GM23248 (cell line): Measurements from ENCODE around the gene SH3D19.

Experiments
- EZH2 ChIP-seq: fragments of 200-600 bp; sonication (generic); IDR thresholded peaks from 2 replicates; pipeline ENCODE4 v1.6.1; 2018; ENCODE audit warnings: antibody characterized with exemption, mild to moderate bottlenecking; ENCODE audit not compliant: insufficient read depth, poor library complexity, severe bottlenecking
- EZH2phosphoT487 ChIP-seq: fragments of 200-600 bp; sonication (generic); IDR thresholded peaks from 2 replicates; pipeline ENCODE4 v1.6.1; 2018; ENCODE audit warnings: antibody characterized with exemption, moderate library complexity, mild to moderate bottlenecking, low read depth; ENCODE audit not compliant: insufficient read depth

DNA sequence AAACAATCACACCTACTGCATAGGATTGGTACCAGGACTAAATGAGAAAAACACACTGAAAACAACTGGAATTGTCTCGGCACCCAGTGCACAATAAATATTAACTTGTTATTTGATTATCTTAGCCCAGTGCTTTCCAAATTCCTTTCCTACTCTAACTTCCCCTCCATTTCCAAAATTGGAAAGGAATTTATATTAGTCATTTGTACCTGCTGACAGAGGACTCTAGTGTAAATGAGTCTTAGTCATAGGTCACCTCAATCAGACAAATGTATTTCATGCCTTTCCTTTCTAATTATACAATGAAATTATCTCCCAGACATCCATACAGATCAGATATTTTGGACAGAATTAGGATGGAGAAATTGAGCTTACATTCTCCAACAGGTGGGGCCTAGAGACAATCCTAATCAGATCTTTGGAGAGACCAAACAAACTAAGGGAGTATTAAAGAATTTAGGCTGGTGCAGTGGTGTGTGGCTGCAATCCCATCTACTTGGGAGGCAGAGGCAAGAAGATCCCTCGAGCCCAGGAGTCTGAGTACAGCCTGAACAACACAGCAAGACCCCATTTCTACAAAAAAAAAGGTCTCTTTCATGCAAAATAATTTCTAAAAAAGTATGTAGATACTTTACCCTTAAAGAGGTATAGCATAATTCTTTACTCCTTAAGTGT lies 10.1 kb downstream of the SH3D19 start:
- TF ChIP-seq EZH2 = no peak
- no peak for TF ChIP-seq EZH2phosphoT487
